LHCN-M2 (cell line): ENCODE results near the gene LDB1. TPM values are rescaled to one million over a fixed set of nuclear protein-coding genes. Genes with fewer than 3 reads are reported as not detected.

Experiments used
- DNase-seq: peaks from one replicate; pipeline ENCODE4 v3.0.0-alpha.2; 2012; ENCODE audit warnings: low read depth
- total RNA-seq: library from RNA; depleted of rRNA; stranded (reverse); fragments of >200 nt; gene quantifications from 2 replicates; pipeline ENCODE4 v1.2.3, GENCODE V29; 2014; rRNA removed

Gene LDB1
- total RNA-seq, 1 experiment from 2014 or later: 35.1 TPM

DNA sequence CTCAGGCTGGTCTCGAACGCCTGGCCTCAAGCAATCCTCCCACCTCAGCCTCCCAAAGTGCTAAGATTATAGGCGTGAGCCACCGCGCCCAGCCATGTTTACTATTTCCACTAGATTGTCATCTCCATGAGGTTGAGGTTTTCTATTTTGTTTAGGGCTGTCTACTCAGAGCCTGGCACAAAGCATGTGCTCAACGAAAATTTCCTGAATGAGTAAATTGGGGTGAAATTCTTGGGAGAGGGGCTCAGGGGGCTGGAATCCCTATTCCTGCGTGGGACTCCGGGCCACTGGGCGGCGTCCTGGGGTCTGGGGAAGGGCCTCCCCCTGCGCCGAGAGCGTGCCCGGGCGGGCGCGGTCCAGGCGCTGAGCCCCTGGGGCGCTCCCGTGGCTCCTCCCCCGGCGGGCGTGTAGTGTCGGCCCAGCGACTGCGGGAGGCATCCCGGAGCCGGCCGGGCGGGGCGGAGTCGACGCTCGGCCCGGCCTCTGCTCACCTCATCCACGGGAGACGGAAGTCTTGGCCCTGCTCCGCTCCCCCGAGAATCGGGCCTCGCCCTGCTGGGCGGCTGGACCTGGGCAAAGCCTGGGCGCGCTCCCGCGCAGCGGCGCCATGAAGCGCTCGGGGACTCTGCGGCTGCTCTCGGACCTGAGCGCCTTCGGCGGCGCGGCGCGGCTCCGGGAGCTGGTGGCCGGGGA, 55.2 kb downstream of the LDB1 start, which contains the start of gene HPS6:
Gene HPS6, plus strand, starts transcription at position 482 of the 693 bp plus-strand sequence. Its CDS starts 126 bp downstream, at position 608.
- peak; percentile 90 for DNase-seq

DNA sequence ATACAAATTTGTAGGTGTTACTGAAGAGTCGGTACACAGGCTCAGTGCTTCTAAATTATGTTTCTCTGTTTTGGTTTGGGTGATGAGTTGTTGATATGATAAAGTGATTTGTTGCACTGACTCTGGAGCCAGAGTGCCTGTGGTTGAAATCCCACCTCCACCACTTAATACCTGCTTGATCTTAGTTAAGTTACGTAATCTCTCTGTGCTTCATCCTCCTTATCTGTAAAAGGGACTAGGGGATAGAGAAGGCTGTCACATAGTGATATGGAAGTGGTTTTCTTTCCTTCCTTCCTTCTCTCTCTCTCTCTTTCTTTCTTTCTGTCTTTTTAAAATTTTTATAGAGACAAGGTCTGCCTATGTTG, 55.7 kb downstream of the LDB1 start:
- DNase-seq: no peak

DNA sequence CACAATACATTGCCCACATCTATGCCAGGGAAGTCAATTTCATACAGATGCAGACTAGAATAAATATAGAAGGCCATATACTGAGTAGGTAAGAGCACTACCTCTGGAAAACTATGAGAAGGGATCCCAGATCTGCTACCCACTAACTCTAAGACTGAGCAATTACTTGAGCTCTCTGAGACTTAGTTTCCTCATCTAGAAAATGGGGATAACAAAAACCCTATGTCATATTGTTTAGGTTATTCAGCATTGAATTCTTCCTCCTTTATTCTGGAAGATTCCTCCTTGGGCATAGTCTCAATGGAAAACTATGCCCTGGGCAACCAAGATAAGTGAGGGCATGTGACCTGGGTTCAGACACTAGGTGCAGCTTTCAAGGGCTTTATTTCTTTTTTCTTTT, 60.2 kb downstream of the LDB1 start:
- no peak for DNase-seq

Other genes with a start within 250 kb of the LDB1 start
- 6.9 and 8.1 TPM in 2 replicates for gene ARMH3, start 64.2 kb downstream of the LDB1 start, total RNA-seq
- 56.7 and 69.3 TPM in 2 replicates for gene HPS6, start 55.0 kb downstream of the LDB1 start, total RNA-seq
- 23.1 and 26.0 TPM in 2 replicates for gene PPRC1, start 12.7 kb upstream of the LDB1 start, total RNA-seq
- 76.7 and 96.6 TPM in 2 replicates for gene NOLC1, start 32.0 kb upstream of the LDB1 start, total RNA-seq
- 4.9 and 6.4 TPM in 2 replicates for gene ELOVL3, start 105.9 kb upstream of the LDB1 start, total RNA-seq
- 6.5 and 6.9 TPM in 2 replicates for gene PITX3, start 121.1 kb upstream of the LDB1 start, total RNA-seq
- 43.9 and 45.1 TPM in 2 replicates for gene GBF1, start 125.2 kb upstream of the LDB1 start, total RNA-seq